GM18511 (cell line): ENCODE measurements around the gene ZC3H6.
"Not testable (repeated sequence)": the region's sequence is repeated elsewhere in the genome, so short reads cannot be mapped to it uniquely, and the experiment has no call there.

Source experiments
- ATAC-seq: cut with Tn5 transposase; IDR thresholded peaks from one replicate; pipeline ENCODE4 v1.9.1; 2021; ENCODE audit warnings: mild to moderate bottlenecking, moderate library complexity; ENCODE audit not compliant: unreplicated experiment

ZC3H6 gene

DNA sequence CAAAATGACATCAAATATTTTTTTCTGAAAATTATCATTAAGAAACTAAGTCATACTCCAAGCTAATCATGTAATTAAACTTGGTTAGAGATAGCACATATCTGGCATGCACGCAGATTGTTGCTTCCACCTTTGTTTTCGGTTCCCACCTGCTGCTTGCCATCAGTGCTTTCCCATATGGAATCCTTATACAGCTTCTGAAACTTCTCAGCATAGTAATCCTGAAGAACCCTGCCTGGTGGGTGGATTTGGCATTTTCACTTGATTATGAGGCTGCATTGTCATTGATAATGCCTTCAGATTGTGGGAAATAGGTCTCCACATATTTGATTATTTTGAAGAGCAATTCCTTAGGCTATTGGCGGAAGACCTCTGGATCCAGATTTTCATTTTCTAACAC lies 47.5 kb downstream of the ZC3H6 start:
- no peak for ATAC-seq

DNA sequence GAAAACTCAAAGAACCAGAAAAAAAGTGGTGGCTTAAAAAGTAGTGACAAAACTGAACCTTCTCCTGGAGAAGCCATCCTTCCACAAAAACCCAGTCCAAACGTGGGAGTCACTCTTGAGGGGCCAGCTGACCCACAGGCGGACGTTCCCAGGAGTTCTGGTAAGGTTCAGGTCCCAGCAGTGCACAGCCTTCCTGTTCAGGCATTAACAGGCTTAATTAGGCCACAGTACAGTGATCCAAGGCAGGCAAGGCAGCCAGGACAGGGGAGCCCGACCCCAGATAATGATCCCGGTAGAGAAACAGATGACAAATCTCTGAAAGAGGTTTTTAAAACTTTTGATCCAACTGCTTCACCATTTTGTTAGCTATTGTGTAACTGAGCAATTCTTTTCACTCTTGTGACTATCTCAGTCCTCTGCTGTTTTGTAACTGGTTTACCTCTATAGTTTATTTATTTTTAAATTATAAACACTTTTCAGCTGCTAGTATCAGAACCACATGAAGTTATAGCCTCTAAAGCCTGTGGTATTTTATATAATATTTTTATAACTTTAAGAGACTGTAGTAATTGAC lies 56.8 kb downstream of the ZC3H6 start:
- no peak for ATAC-seq

DNA sequence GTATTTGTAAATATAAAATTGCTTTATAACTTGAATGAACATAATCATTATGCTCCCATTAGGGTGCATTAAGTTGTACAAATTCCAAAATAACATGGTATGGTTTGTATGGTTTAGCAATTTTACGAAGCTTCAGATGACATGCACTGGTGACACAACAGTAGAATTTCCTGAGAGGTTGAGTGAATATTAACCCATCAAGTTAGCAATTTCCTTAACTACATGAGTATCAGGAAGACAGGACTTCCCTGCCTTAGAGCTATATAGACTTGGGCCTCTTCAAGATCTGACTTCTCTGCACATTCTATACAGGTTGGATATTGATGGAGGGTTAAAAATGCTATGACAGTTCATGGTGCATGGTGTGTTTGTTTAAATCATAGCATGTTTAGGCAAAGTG lies 60.2 kb downstream of the ZC3H6 start:
- ATAC-seq: no peak

GRCh38 chr2:112339986-112340385 lies 64.6 kb downstream of the ZC3H6 start:
- ATAC-seq: no peak

- no peak for ATAC-seq
Observed at GRCh38 chr2:112340475-112341267, 65.3 kb downstream of the ZC3H6 start.

GRCh38 chr2:112342067-112342550 lies 66.7 kb downstream of the ZC3H6 start:
- ATAC-seq: no peak

DNA sequence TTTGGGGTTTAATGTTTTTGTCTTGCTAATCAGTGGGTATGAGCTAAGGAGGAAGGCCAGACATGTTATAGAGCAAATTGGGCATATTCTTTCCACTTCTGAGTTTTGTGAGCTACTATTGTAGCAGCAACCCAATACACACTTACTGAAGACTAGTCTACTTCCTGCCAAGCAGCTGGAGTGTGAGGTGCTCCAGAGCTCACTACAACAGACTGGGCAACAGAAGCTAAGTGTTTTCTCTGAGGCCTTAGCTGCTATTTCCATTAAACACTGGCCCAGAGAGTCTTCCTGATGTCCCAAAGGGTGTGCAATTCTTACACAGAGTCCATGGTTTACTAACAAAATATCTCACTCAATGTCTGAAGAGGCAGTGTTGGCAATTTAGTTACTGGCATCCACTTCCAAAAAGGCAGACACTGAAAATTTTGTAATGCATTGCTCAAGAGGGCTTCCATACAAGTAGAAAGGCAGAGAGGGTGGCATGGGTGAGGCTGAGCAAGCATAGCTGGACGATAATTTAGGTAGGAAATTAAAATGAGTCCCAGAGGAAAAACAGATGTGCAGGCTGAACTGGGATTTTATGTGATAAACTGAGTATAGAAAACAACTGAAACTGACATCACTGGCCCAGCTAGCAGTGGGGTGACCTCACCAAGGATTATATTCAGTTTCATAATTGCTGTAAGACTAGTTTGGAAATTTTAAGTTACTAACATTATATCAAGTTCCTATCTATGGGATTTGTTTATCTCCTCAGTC lies 68.6 kb downstream of the ZC3H6 start:
- ATAC-seq: peak; percentile 57

DNA sequence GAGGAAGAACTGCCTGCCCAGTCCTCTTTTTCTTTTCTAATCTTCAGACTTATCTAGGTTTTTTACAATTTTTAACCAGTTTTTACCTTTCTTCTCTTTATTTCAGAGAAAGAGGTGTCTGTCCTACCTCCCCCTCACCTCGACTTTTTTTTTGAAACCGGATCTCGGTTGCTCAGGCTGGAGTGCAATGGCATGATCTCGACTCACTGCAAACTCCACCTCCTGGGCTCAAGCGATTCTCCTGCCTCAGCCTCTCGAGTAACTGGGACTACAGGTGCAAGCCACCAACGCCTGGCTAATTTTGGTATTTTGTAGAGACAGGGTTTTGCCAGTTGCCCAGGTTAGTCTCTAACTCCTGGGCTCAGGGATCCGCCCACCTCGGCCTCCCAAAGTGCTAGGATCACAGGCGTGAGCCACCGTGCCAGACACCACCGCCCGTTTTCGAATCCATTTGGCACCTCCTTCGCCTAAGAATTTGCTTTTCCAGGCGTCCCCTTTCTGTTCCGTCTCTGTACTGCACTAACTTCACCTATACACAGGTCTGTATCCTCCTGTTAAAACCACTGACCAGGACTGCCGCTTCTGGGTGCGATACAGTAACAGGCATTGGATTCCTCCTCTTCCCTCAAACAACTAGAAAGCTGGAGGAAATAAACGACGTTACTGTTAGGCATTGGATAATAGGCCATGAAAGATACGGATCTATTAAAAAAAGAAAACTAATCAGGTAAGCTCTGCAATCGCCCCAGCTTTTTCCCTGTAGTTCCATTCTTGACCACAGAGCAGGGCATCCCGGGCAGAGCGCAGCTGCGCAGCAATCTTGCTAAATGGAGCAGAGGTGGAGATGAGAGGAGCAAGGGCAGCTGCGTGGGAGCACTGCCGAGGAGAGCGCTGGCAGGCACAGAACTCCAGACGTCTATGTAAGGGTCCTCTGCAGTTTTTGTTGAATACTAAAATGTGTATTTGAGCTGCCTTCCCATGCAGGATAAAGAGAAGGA lies 69.9 kb downstream of the ZC3H6 start:
- ATAC-seq: no peak

DNA sequence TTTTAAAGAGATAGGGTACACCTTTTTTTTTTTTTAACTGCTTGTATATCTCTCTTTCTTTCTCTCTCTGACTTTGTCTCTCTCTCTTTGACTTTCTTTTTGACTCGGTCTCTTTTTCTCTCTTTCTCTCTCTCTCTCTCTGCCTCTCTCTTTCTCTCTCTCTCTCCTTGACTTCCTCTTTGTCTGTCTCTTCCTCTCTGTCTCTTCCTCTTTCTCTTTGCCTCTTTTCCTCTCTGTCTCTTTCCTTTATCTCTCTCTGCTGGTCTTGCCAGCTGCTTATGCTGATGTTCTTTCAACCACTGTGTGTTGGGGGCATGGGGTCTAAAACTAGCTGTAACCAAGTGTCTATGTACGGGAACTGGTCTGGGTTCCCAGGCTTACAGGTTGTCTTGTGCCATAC lies 76.9 kb downstream of the ZC3H6 start:
- ATAC-seq: not testable (repeated sequence)

DNA sequence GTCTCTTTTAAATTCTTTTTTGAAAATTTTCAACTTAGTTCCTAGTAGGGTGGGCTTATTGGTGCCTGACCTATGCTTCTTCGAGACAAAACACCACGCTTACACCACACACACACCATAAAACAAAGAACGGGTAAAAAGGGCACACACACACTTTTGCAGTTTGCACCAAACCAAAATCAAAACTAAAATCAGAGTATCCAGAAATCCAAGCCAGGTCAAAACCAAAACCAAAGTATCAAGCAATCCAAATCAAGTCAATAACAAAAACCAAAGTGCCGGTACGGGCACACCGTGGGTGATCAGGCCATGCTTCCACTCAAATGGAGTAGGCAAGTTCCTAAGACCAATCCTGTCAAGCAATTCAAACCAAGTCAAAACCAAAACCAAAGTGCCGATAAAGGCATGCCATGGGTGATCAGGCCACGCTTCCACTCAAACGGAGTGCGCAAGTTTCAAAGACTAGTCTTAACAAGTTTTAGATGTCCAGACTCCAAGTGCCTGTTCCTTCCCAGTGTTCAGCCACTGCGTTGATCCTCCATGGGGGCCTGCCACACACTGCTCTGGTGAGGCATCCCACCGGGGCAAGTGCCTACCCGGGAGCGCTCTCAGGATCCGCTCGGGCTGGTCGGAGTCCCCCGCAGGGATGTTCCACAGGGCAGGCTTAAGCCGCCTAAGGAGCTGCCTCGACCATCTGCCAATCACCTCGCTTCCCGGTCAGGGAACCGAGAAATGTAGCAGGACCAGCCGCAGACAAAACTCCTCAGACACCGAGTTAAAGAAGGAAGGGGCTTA lies 77.6 kb downstream of the ZC3H6 start:
- not testable (repeated sequence) for ATAC-seq

GRCh38 chr2:112354335-112354734 lies 78.9 kb downstream of the ZC3H6 start:
- not testable (repeated sequence) for ATAC-seq

DNA sequence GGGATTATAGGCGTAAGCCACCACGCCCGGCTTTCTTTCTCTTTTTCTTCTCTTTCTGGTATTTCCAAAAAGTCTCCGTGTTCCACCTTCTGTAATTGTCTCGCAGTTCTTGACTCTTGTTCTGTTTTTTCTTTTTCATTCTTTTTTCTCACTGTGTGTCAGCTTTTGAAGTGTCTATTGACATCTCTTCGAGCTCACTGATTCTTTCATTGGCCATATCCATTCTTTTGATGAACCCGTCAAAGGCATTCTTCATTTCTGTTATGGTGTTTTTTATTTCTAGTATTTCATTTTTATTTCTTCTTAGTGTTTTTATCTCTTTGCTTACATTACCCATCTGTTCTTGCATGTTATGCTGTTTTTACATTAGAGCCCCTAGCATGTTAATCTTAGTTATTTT lies 84.7 kb downstream of the ZC3H6 start:
- not testable (repeated sequence) for ATAC-seq
